Sigmoid colon (tissue), 7 donors: ENCODE data around the gene RSPH10B. TPM values are rescaled to one million over a fixed set of nuclear protein-coding genes. Genes with fewer than 3 reads are reported as not detected.
"Not testable (repeated sequence)": the region's sequence is repeated elsewhere in the genome, so short reads cannot be mapped to it uniquely, and the experiment has no call there.

Experiments used
- DNase-seq: peaks from one replicate; pipeline ENCODE4 v3.0.0-alpha.2; 2019
- H3K27ac ChIP-seq, 4 donors: fragments of 200-600 bp; sonication (generic); one replicate each; pipeline ENCODE4 v1.5.1; 2016 to 2019; ENCODE audit warnings: mild to moderate bottlenecking in 1 of 4
- H3K27me3 ChIP-seq, 3 donors: fragments of 200-600 bp; sonication (generic); one replicate each; pipeline ENCODE4 v1.5.1; 2019; ENCODE audit warnings: mild to moderate bottlenecking in 1 of 3
- H3K36me3 ChIP-seq, 4 donors: fragments of 200-600 bp; sonication (generic); one replicate each; pipeline ENCODE4 v1.5.1; 2016 to 2019
- H3K4me1 ChIP-seq, 4 donors: fragments of 200-600 bp; sonication (generic); one replicate each; pipeline ENCODE4 v1.5.1; 2017 to 2019
- H3K4me3 ChIP-seq, 4 donors: fragments of 200-600 bp; sonication (generic); one replicate each; pipeline ENCODE4 v1.5.1; 2017 to 2019; ENCODE audit warnings: mild to moderate bottlenecking in 2 of 4, moderate library complexity in 1 of 4
- H3K9me3 ChIP-seq, 4 donors: fragments of 200-600 bp in 3 of 4; sonication (generic) in 3 of 4; one replicate each; pipeline versions ENCODE4 v1.5.1 to v1.6.1; 2013 to 2019
- WGBS, 2 donors: extraction: QIAGEN DNeasy Blood & Tissue Kit; methylation state at CpG; one replicate each; pipeline ENCODE4 v1.1.7; 2013; 5-methylcytosine and 5-hydroxymethylcytosine counted together
- intact Hi-C: fragments of 100-400 bp; cut with DNase I; formaldehyde crosslinking; loops from one replicate; pipeline ENCODE4 v1.15.1; 2023
- polyA plus RNA-seq, 3 donors: library from polyadenylated mRNA; stranded (reverse); fragments of 200-250 nt; gene quantifications; one replicate each; pipeline ENCODE4 v1.2.3, GENCODE V29; 2013
- total RNA-seq, 4 donors: library from RNA; depleted of rRNA; stranded (reverse); fragments of >200 nt; gene quantifications; one replicate each; pipeline ENCODE4 v1.1.0, GENCODE V29; 2016
- donor health status: healthy with polysubstance abuse.
- donor health status: Bipolar disorder and iron deficiency.
- donor health status: healthy.

RSPH10B gene
- total and polyA plus RNA-seq, 7 donors, result 0.09 to 0.36 (median 0.16) TPM; not detected in 4

- H3K27me3 ChIP-seq, H3K36me3 ChIP-seq, H3K27ac ChIP-seq, intact Hi-C loops, DNase-seq, H3K4me3 ChIP-seq, H3K4me1 ChIP-seq, H3K9me3 ChIP-seq: not testable (repeated sequence)
- WGBS, 2 donors, result no CpG with 5 or more reads among the region's 17 CpGs
Measured at GRCh38 chr7:5934945-5935450, 35.5 kb downstream of the RSPH10B start.

- DNase-seq, intact Hi-C loops, H3K27ac ChIP-seq: not testable (repeated sequence)
Measured at GRCh38 chr7:5931905-5932644, 38.4 kb downstream of the RSPH10B start.

GRCh38 chr7:5931250-5931649 lies 39.2 kb downstream of the RSPH10B start:
- H3K36me3 ChIP-seq, DNase-seq, H3K27ac ChIP-seq, intact Hi-C loops, H3K4me1 ChIP-seq, H3K4me3 ChIP-seq, H3K9me3 ChIP-seq, H3K27me3 ChIP-seq: not testable (repeated sequence)
- WGBS, 2 donors, result 97 to 98% methylated on average over 14 of the region's 14 CpGs

More at GRCh38 chr7:5931905-5932644, 38.4 kb downstream of the RSPH10B start:
- H3K4me3 ChIP-seq, H3K36me3 ChIP-seq, H3K4me1 ChIP-seq, H3K27me3 ChIP-seq, H3K9me3 ChIP-seq: not testable (repeated sequence)
- 47 to 92% methylated on average over 4 to 7 of the region's 13 CpGs for WGBS, 2 donors

- H3K4me1 ChIP-seq, H3K27ac ChIP-seq, DNase-seq, H3K27me3 ChIP-seq, intact Hi-C loops, H3K36me3 ChIP-seq, H3K4me3 ChIP-seq, H3K9me3 ChIP-seq: not testable (repeated sequence)
- 100% methylated on average over 2 of the region's 10 CpGs for WGBS, 2 donors
Measured at GRCh38 chr7:5930290-5930689, 40.2 kb downstream of the RSPH10B start.

GRCh38 chr7:5926263-5926870 lies 44.1 kb downstream of the RSPH10B start:
- H3K9me3 ChIP-seq, H3K27me3 ChIP-seq, H3K27ac ChIP-seq, DNase-seq, intact Hi-C loops, H3K36me3 ChIP-seq, H3K4me1 ChIP-seq, H3K4me3 ChIP-seq: not testable (repeated sequence)
- 100% methylated on average over 1 of the region's 13 CpGs for WGBS, 2 donors

- intact Hi-C loops, result not testable (repeated sequence)
- WGBS, 2 donors, result 94 to 100% methylated on average over 1 to 2 of the region's 12 CpGs
Measured at GRCh38 chr7:5924630-5925029, 45.9 kb downstream of the RSPH10B start.

GRCh38 chr7:5924180-5924579 lies 46.3 kb downstream of the RSPH10B start:
- WGBS, 2 donors, result 93 to 95% methylated on average over 1 of the region's 2 CpGs
- H3K27me3 ChIP-seq, intact Hi-C loops, H3K4me3 ChIP-seq, DNase-seq, H3K4me1 ChIP-seq, H3K27ac ChIP-seq, H3K36me3 ChIP-seq, H3K9me3 ChIP-seq: not testable (repeated sequence)

More at GRCh38 chr7:5924630-5925029, 45.9 kb downstream of the RSPH10B start:
- not testable (repeated sequence) for H3K4me1 ChIP-seq, H3K27ac ChIP-seq, DNase-seq, H3K4me3 ChIP-seq, H3K36me3 ChIP-seq, H3K9me3 ChIP-seq, H3K27me3 ChIP-seq

GRCh38 chr7:5916529-5916928 lies 54.0 kb downstream of the RSPH10B start:
- 82 to 83% methylated on average over 5 of the region's 6 CpGs for WGBS, 2 donors
- H3K4me1 ChIP-seq, H3K36me3 ChIP-seq, H3K27me3 ChIP-seq, H3K9me3 ChIP-seq, H3K27ac ChIP-seq, DNase-seq, H3K4me3 ChIP-seq, intact Hi-C loops: not testable (repeated sequence)

GRCh38 chr7:5908835-5909234 lies 61.7 kb downstream of the RSPH10B start:
- WGBS, 2 donors, result 94 to 97% methylated on average over 6 of the region's 6 CpGs
- DNase-seq, H3K4me1 ChIP-seq, H3K4me3 ChIP-seq, H3K27me3 ChIP-seq, H3K9me3 ChIP-seq, intact Hi-C loops, H3K27ac ChIP-seq: not testable (repeated sequence)
- H3K36me3 ChIP-seq, result peaks cover 0 to 36% (median 6%) of the 10 kb centered on the region in 4 donors

- H3K4me3 ChIP-seq, H3K4me1 ChIP-seq, DNase-seq, H3K27me3 ChIP-seq, H3K27ac ChIP-seq, H3K9me3 ChIP-seq, intact Hi-C loops: not testable (repeated sequence)
- peaks cover 0 to 39% (median 2%) of the 10 kb centered on the region in 4 donors for H3K36me3 ChIP-seq
- WGBS, 2 donors, result 34 to 92% methylated on average over 5 of the region's 5 CpGs
Measured at GRCh38 chr7:5904726-5905125, 65.8 kb downstream of the RSPH10B start.

GRCh38 chr7:5903002-5903401 lies 67.5 kb downstream of the RSPH10B start:
- H3K27ac ChIP-seq, H3K9me3 ChIP-seq, DNase-seq, H3K27me3 ChIP-seq, H3K4me1 ChIP-seq, H3K4me3 ChIP-seq, intact Hi-C loops: not testable (repeated sequence)
- WGBS, 2 donors, result 87 to 98% methylated on average over 6 of the region's 6 CpGs
- H3K36me3 ChIP-seq, result peaks cover 0 to 36% (median 2%) of the 10 kb centered on the region in 4 donors
